ENCODE results near the gene GKN1. TPM values are rescaled to one million over a fixed set of nuclear protein-coding genes. Genes with fewer than 3 reads are reported as not detected.

GKN1 gene
- total RNA-seq, 2 experiments from 2014 or later: not detected

DNA sequence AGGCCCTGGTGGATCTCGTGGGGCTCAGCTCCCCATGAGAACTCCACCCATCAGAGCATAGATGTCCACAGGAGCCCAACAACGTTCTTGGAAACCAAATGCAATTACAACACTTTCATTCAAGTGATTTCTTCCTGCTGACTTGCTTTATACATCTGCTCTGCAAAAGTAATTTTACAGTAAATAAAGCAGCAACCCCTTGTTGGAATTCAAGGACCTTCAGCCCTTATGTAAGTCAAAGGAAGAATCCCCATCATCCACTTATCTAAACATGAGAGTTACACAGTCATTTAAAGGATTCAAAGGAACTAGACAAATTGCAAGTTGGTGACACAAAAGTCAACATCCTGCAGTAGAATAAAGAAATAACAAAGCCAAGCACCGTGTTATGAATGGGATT is 21.5 kb downstream of the GKN1 start:
- TF ChIP-seq CTCF (conservative IDR thresholded peaks at IDR 0.05; ENCODE audit: low read length) (no peak), EZH2phosphoT487 (IDR thresholded peaks at IDR 0.05; ENCODE audit: borderline replicate concordance, low read depth, low read length) (no peak)
- Histone ChIP-seq H2AFZ (ENCODE audit: low read length) (no peak overlapping the region), H3K79me2 (ENCODE audit: insufficient read depth, low read depth, low read length) (no peaks in the 10 kb centered on the region), H3K9me3 (ENCODE audit: low read length) (no peaks in the 10 kb centered on the region), H3K9me2 (ENCODE audit: insufficient read depth, low read length) (no peaks in the 10 kb centered on the region), H3K36me3 (ENCODE audit: insufficient read depth, low read length) (no peaks in the 10 kb centered on the region), H3K4me3 (ENCODE audit: low read depth, low read length, poor library complexity, severe bottlenecking) (no peak overlapping the region), H4K20me1 (ENCODE audit: insufficient read depth, low read length) (no peaks in the 10 kb centered on the region), H3K4me2 (ENCODE audit: low read length) (no peak overlapping the region), H3K4me1 (ENCODE audit: insufficient read depth, low read length, poor library complexity, severe bottlenecking) (no peaks in the 10 kb centered on the region), H3K27ac (ENCODE audit: low read depth, low read length, poor library complexity, severe bottlenecking) (no peak overlapping the region)
- DNase-seq (ENCODE audit: low spot score): no peak
- intact Hi-C loops (cut with micrococcal nuclease; ENCODE audit: unreplicated experiment): no loop called here
- POLR2A ChIA-PET: no interaction called here
- CTCF ChIA-PET (ENCODE audit: unreplicated experiment): no interaction called here
- BruUV-seq (replicated peaks): no TSS peak

DNA sequence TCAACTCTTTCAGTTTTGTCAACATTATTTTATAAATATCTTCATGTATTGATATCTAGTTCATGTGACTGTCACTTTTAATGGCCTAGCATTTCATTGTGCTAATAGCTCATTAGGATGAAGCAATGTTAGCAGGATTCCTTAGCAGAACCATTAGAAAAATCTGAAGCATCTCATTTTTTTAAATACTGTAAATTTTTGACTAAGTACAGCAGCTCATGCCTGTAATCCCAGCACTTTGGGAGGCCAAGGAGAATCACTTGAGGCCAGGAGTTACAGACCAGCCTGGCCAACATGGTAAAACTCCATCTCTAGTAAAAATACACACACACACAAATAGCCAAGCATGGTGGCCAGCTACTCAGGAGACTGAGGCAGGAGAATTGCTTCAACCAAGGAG is 23.0 kb downstream of the GKN1 start:
- no peak for TF ChIP-seq CTCF (conservative IDR thresholded peaks at IDR 0.05; ENCODE audit: low read length)
- no peak for TF ChIP-seq EZH2phosphoT487 (IDR thresholded peaks at IDR 0.05; ENCODE audit: borderline replicate concordance, low read depth, low read length)
- no TSS peak for BruUV-seq (replicated peaks)
- DNase-seq (ENCODE audit: low spot score): no peak
- ChIA-PET POLR2A (no interaction called here), CTCF (ENCODE audit: unreplicated experiment) (no interaction called here)
- intact Hi-C loops (cut with micrococcal nuclease; ENCODE audit: unreplicated experiment): no loop called here
- H3K27ac ChIP-seq (ENCODE audit: low read depth, low read length, poor library complexity, severe bottlenecking): no peak overlapping the region
- no peaks in the 10 kb centered on the region for H3K4me1 ChIP-seq (ENCODE audit: insufficient read depth, low read length, poor library complexity, severe bottlenecking)
- no peak overlapping the region for H3K4me3 ChIP-seq (ENCODE audit: low read depth, low read length, poor library complexity, severe bottlenecking)
- H3K36me3 ChIP-seq (ENCODE audit: insufficient read depth, low read length): no peaks in the 10 kb centered on the region
- no peak overlapping the region for H2AFZ ChIP-seq (ENCODE audit: low read length)
- no peaks in the 10 kb centered on the region for H4K20me1 ChIP-seq (ENCODE audit: insufficient read depth, low read length)
- no peaks in the 10 kb centered on the region for H3K9me3 ChIP-seq (ENCODE audit: low read length)
- H3K79me2 ChIP-seq (ENCODE audit: insufficient read depth, low read depth, low read length): no peaks in the 10 kb centered on the region
- no peaks in the 10 kb centered on the region for H3K9me2 ChIP-seq (ENCODE audit: insufficient read depth, low read length)
- no peak overlapping the region for H3K4me2 ChIP-seq (ENCODE audit: low read length)

GRCh38 chr2:69001879-69002278 is 27.4 kb downstream of the GKN1 start:
- Histone ChIP-seq H3K36me3 (ENCODE audit: insufficient read depth, low read length) (no peaks in the 10 kb centered on the region), H3K9me3 (ENCODE audit: low read length) (no peaks in the 10 kb centered on the region), H3K27ac (ENCODE audit: low read depth, low read length, poor library complexity, severe bottlenecking) (no peak overlapping the region), H3K79me2 (ENCODE audit: insufficient read depth, low read depth, low read length) (no peaks in the 10 kb centered on the region), H3K4me3 (ENCODE audit: low read depth, low read length, poor library complexity, severe bottlenecking) (no peak overlapping the region), H3K4me2 (ENCODE audit: low read length) (no peak overlapping the region), H4K20me1 (ENCODE audit: insufficient read depth, low read length) (no peaks in the 10 kb centered on the region), H2AFZ (ENCODE audit: low read length) (no peak overlapping the region), H3K4me1 (ENCODE audit: insufficient read depth, low read length, poor library complexity, severe bottlenecking) (no peaks in the 10 kb centered on the region), H3K9me2 (ENCODE audit: insufficient read depth, low read length) (no peaks in the 10 kb centered on the region)
- intact Hi-C loops (cut with micrococcal nuclease; ENCODE audit: unreplicated experiment): no loop called here
- TF ChIP-seq CTCF (conservative IDR thresholded peaks at IDR 0.05; ENCODE audit: low read length) (no peak), EZH2phosphoT487 (IDR thresholded peaks at IDR 0.05; ENCODE audit: borderline replicate concordance, low read depth, low read length) (no peak)
- CTCF ChIA-PET (ENCODE audit: unreplicated experiment): no interaction called here
- no peak for DNase-seq (ENCODE audit: low spot score)
- POLR2A ChIA-PET: no interaction called here
- BruUV-seq (replicated peaks): no TSS peak
